ENCODE measurements around the gene DLG1.

The DLG1 gene

DNA sequence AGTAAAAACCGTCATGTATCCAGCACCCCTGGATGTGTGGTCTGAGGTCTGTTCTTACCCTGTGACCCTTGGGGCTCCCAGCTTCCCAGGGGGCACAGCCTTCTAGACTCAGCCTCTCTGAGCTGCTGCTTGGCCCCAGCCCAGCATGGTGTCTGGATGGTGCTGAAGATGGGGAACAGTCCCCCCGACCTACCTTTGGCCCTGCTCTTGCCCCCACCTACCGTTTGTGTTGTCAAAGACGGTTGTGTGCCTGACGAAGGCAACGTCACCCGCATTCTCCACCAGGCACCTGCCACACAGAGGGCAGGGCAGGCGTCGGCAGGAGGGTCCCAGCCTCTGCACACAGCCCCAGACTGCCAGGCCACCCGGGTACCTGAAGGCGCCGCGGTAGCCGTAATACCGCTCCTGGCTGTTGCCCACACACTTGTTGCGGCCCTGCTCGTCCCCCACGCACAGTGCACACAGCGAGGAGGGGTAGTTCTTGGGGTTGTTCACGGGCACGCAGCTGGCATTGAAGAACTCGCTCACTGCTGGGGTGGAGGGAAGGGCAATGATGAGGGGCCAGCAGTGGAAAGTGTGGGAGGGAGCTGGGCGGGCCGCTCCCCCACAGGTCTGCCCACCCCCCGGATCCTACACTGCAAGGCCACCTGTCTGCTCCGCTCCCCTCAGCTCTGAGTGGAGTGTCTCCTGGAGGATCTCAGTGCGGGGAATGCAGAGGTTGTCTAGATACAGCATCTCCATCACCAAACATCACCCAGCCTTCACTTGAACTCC lies 289.8 kb downstream of the DLG1 start:
- DNase-seq, result no peak

DNA sequence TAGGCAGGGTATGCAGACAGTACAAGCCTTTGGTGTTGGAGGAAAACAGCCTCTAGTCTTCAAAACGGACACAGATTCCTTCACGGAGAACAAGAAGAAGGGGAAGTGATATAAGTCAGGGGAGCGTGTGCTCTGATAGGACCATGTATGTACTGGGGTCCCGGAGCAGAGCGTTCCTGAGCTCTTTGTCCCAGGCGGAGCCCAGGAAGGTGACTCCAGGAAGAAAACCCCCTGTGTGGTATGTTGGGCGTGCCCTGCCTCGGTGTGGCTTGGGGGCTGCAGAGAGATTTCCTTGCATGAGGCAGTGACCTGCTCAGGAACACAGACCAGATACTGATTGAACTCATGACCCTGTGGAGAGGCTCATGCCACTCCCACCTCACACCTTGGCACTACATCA lies 290.5 kb downstream of the DLG1 start:
- DNase-seq, result no peak

DNA sequence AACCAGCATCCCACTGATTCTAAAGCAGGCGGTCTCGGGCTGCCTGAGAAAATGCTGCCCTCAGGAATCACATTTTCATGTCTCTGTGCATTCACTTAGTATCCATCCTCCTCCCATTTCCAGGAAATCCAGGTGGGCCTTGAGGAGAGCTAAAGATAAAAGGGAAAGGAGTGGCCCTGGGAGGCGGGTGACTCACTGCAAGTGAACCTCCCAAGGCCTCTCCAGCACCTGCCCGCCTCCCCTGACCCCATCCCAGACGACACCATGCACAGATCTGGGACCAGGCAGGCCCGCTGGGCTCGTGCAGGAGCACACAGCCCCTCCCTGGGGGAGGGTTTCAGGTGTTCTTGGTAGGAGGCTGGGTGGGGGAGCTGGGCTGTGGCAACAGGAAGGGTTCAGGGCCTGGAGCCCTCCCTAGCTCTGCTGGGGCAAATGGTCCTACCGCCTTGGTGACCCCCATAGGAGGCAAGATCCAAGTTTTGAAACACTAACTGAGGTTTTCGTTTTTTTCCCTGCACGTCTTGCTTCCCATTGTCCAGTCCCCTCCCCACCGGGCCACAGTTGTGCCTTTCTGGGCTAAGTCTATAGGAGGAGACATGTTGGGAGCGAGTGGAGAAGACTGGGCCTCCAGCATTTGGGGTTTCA lies 291.0 kb downstream of the DLG1 start:
- no peak for DNase-seq

- no peak for DNase-seq
Measured at GRCh38 chr3:197006860-197007259, 291.6 kb downstream of the DLG1 start.

DNA sequence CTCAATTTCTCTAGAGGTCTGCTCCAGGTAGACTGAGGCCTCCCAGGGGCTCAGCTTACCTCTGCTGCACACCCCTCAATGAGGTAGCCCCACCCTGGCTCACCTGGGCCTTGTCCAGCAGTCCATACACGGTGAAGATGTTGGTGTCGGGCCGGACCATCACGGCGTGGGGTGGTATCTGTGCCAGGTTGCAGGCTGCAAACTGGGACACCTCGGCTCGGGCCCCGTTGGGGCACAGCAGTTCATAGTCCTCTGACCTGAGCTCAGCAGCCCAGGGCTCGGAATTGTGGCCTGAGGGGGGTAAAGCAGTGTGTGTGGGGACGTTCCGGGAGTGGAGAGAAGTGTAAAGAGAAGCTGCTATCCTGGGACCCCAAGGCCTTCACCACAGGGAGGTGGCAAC lies 292.0 kb downstream of the DLG1 start:
- no peak for DNase-seq

DNA sequence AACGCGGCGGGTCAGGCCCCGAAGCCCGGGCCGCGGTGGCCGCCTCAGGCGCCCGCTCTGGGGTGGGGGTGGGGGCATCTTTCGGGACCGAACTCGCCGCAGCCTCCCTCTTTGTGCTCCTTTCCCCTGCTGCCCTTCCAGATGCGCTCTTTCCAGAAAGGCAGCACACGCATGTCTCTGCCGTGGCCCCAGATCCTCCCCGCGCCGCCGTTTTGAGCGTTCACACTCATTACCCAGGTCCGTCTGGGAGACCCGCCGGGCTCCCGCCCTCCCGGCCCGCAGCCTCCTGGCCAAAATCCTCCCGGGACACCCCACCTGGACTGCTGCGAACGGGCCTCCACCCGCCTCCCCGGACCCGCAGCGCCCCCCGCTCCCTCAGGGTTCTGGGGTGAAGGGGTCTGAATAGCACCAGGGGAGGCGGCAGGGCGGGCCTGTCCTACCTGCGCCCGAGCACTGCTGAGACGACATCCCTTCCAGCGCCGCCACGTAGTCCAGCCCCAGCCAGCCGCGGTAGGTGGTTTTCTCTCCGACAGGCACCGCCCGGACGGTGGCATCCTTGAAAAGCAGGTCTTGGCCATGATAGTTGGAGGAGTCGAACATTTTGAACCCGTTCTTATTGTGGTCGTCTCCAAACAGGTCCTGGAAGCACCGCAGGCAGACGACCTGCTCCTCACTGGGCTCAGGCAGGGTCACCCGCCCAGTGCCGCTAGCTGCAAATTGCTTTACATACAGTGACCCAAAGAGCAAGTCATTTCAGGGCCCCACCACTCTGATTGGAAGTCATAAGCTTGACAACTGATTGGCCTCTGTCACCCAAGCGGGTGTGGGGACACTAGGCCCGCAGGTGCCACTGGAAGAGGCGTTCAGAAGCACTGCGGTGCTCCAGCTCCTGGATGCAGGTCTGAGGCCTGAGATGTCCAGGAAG lies 294.7 kb downstream of the DLG1 start:
- DNase-seq, result no peak

- DNase-seq, result peak; percentile 85
Measured at GRCh38 chr3:197002701-197003454, 295.5 kb downstream of the DLG1 start.

- DNase-seq, result peak; percentile 5
Measured at GRCh38 chr3:197001972-197002700, 296.3 kb downstream of the DLG1 start.

DNA sequence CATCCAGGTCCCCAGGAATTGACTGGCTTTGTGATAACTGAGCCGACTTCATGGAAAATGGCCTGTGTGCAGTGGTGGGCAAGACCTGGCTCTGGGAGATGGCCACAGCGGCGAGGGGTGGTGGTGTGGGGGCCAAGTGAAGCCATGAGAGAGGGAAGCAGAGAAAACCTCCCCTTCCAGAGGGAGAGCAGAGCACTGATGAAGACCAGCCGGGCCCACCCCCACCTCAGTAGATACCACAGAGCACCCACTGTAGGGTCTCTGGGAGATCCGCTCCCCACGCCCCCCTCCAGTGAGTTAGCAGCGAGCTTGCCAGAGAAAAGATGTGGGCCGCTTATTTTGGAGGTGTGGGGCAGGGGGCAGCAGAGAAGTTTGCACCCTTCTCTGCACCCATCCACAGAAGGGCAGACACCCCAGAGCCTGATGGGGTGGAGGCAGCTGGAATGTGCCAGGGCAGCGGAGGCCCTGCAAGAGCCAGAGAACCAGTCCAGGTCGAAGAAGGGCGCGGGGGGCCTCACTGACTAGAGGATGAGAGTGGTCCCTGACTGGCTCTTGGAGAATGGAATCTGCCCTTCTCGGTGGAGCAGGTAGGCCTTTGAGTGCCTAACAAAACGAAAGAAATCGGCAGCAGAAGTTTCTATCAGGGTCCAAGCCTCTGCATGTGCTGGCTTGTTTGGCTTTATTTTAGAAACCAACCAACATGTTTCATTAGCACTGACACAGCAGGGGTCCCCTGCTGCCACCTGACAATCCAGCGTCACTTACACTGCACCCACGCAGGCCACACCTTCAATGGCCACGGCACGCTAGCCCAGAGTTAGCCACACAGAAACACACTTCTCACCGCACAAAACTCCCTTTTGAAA lies 297.1 kb downstream of the DLG1 start:
- DNase-seq, result no peak

DNA sequence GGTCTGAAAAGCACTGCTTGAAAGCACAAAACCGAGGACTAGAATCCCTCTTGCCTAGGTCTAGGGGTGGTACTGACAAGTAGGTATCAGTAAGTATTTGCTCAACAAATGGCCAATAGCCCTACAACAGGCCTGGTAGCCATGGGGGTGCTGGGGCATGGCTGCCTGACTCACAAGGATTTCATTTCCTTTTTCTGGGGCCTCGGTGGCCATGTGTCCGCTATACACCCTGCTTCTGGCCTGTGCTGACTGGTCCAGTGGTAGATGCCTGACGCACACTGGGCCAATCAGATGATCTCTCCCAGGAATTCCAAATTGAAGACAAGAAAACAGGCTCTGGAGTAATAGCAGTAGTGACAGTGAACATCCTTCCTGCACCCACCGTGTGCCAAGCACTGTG lies 298.2 kb downstream of the DLG1 start:
- no peak for DNase-seq

GRCh38 chr3:196998966-196999760 lies 299.2 kb downstream of the DLG1 start:
- no peak for DNase-seq

- DNase-seq, result no peak
Measured at GRCh38 chr3:196997311-196997710, 301.1 kb downstream of the DLG1 start.

DNA sequence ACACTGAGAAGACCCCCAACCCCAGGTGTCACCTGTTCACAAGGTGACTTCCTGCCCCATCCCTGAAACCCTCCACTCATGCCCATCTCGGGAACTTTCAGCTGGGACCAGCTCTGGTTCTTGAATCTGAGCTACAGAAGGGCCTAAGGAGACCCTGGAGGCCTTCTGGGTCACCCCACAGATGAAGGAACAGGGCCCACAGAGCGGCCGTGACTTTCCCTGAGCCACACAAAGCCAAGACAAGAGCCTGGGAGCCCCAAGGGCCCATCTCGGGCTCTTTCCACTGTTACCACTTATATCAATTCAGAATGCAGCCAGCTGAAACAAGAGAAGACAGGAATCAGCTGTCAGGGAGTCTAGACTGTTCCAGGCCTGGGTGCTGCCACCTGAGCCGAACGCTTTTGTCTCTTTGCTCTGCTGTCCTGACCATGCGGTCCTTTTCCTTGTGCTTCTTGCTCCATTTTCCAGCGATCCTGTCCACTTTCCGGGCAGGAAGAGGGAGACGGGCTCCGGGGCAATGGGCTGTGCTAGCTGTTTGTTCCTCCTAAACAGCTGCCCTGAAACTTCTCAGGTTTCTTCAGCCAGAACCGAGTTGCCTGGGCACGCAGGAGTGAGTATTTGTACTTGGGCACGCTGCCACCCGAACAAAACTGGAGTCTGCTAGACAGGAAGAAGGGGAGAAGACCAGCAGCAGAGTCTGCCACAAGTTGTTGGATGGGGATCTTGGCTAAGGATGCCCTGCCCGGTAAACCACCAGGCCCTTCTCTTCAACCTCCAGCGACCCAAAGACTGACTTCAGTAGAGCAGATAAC lies 301.8 kb downstream of the DLG1 start:
- no peak for DNase-seq

GRCh38 chr3:196995646-196996355 lies 302.6 kb downstream of the DLG1 start:
- no peak for DNase-seq

- DNase-seq, result no peak
Measured at GRCh38 chr3:196995027-196995426, 303.4 kb downstream of the DLG1 start.

- no peak for DNase-seq
Measured at GRCh38 chr3:196994056-196994455, 304.4 kb downstream of the DLG1 start.
